IPS DF 19.7 (cell line): Measurements from ENCODE around the gene MMADHC.

ENCODE experiments used
- DNase-seq: peaks from one replicate; pipeline ENCODE4 v3.0.0-alpha.2; 2013; ENCODE audit warnings: low read depth, low spot score

The MMADHC gene

GRCh38 chr2:149587220-149587949, at the start of gene MMADHC:
TSS of gene MMADHC (minus strand) at chr2:149587775. CDS start at chr2:149587097, 678 bp downstream.
- peak; percentile 86 for DNase-seq

- DNase-seq, result no peak
Observed at GRCh38 chr2:149634103-149634502, 46.5 kb upstream of the MMADHC start.

- DNase-seq, result no peak
Observed at GRCh38 chr2:149630445-149630844, 42.9 kb upstream of the MMADHC start.

- DNase-seq, result no peak
Observed at GRCh38 chr2:149629026-149629425, 41.5 kb upstream of the MMADHC start.

GRCh38 chr2:149627111-149627801, 39.7 kb upstream of the MMADHC start:
- DNase-seq, result no peak

GRCh38 chr2:149625671-149626070, 38.1 kb upstream of the MMADHC start:
- DNase-seq, result no peak

- DNase-seq, result no peak
Observed at GRCh38 chr2:149625271-149625670, 37.7 kb upstream of the MMADHC start.

GRCh38 chr2:149622343-149622742, 34.8 kb upstream of the MMADHC start:
- no peak for DNase-seq

- DNase-seq, result no peak
Observed at GRCh38 chr2:149617476-149617875, 29.9 kb upstream of the MMADHC start.

- no peak for DNase-seq
Observed at GRCh38 chr2:149616681-149617456, 29.3 kb upstream of the MMADHC start.

GRCh38 chr2:149613704-149614103, 26.1 kb upstream of the MMADHC start:
- DNase-seq, result no peak

- no peak for DNase-seq
Observed at GRCh38 chr2:149612122-149612521, 24.5 kb upstream of the MMADHC start.

- DNase-seq, result no peak
Observed at GRCh38 chr2:149611100-149611820, 23.7 kb upstream of the MMADHC start.

- no peak for DNase-seq
Observed at GRCh38 chr2:149606251-149606811, 18.8 kb upstream of the MMADHC start.

- no peak for DNase-seq
Observed at GRCh38 chr2:149603248-149603647, 15.7 kb upstream of the MMADHC start.

- DNase-seq, result no peak
Observed at GRCh38 chr2:149601141-149601796, 13.7 kb upstream of the MMADHC start.

GRCh38 chr2:149597668-149598326, 10.2 kb upstream of the MMADHC start:
- no peak for DNase-seq

- DNase-seq, result no peak
Observed at GRCh38 chr2:149597050-149597667, 9.6 kb upstream of the MMADHC start.

GRCh38 chr2:149596471-149596870, 8.9 kb upstream of the MMADHC start:
- DNase-seq, result no peak
